Measurements from ENCODE around the gene TDP1. TPM values are rescaled to one million over a fixed set of nuclear protein-coding genes. Genes with fewer than 3 reads are reported as not detected.

TDP1 gene
- total RNA-seq, result 22.6 and 22.9 TPM in 2 replicates

GRCh38 chr14:89955745-89956660 is at the start of gene TDP1:
Gene TDP1 (plus strand): TSS chr14:89955927. CDS start chr14:89963115, 7,188 bp downstream.

GRCh38 chr14:89954070-89955021 is 1.4 kb upstream of the TDP1 start, which contains the start of gene EFCAB11:
Gene EFCAB11 (minus strand): TSS chr14:89954730. CDS start chr14:89954660, 70 bp downstream.

GRCh38 chr14:90061685-90062126 is 106.0 kb downstream of the TDP1 start, which contains the start of gene KCNK13:
Gene KCNK13 (plus strand): TSS chr14:90061994. CDS start chr14:90062206, 212 bp downstream.

Other genes with a start within 250 kb of the TDP1 start
- gene EFCAB11, start 1.2 kb upstream of the TDP1 start, total RNA-seq, result 1.3 and 2.4 TPM in 2 replicates
- gene KCNK13, start 106.1 kb downstream of the TDP1 start, total RNA-seq, result 0.24 TPM in 1 of 2 replicates, not detected in the other

All from tracheal epithelial cell (primary cell).